K562 (cell line): ENCODE data around the gene BCAS1. TPM values are rescaled to one million over a fixed set of nuclear protein-coding genes. Genes with fewer than 3 reads are reported as not detected.

Experiments
- EGR1 ChIP-seq: fragments of 450-650 bp; conservative IDR thresholded peaks from 2 replicates; pipeline ENCODE4 v1.6.1; 2017; ENCODE audit warnings: mild to moderate bottlenecking
- ESRRA ChIP-seq: fragments of 450-650 bp; IDR thresholded peaks from 2 replicates; pipeline ENCODE4 v1.6.1; 2014; ENCODE audit warnings: low read depth, mild to moderate bottlenecking, moderate library complexity, borderline replicate concordance
- EWSR1 ChIP-seq: fragments of 450-650 bp; IDR thresholded peaks from 2 replicates; pipeline ENCODE4 v1.6.1; 2018; ENCODE audit warnings: borderline replicate concordance, mild to moderate bottlenecking, low read depth, moderate library complexity; ENCODE audit not compliant: partially characterized antibody
- GABPA ChIP-seq: fragments of 200-800 bp; sonication (Bioruptor generic); conservative IDR thresholded peaks from 2 replicates; pipeline ENCODE4 v1.6.1; 2016; ENCODE audit warnings: low read depth, missing genetic modification characterization, missing compliant biosample characterization
- HCFC1 ChIP-seq: IDR thresholded peaks from 2 replicates; pipeline ENCODE4 v1.6.1; 2012; ENCODE audit warnings: low read depth, low read length, improper control_type of control experiment
- KDM4B ChIP-seq, 2 experiments: fragments of 450-650 bp in 1 of 2; sonication (generic) in 1 of 2; IDR thresholded peaks; 2 replicates each; pipeline ENCODE4 v1.6.1; 2016 to 2017; ENCODE audit warnings: borderline replicate concordance in 2 of 2, antibody characterized with exemption in 1 of 2, low read depth in 1 of 2, mild to moderate bottlenecking in 1 of 2
- polyA plus RNA-seq, 8 experiments: library from polyadenylated mRNA; depleted of rRNA in 4 of 8; stranded (reverse) in 5 of 8; unstranded in 3 of 8; fragments of >200 nt; fragmentation: Nextera tagmentation in 2 of 8; fragmentation: Illumina TruSeq in 1 of 8; extraction: Ambion mirVana in 2 of 8; extraction: Trizol in 1 of 8; gene quantifications; 2 replicates each; pipeline versions ENCODE4 v1.2.1 to v1.2.3, GENCODE V29; 2011 to 2014; ENCODE audit warnings: inconsistent platforms in 1 of 8, missing spikeins in 1 of 8
- total RNA-seq, 7 experiments: library from RNA; depleted of rRNA in 6 of 7; stranded (reverse); fragments of >200 nt in 6 of 7; fragmentation: Illumina TruSeq in 2 of 7; extraction: Trizol in 2 of 7; gene quantifications; 2 replicates each; pipeline versions ENCODE4 v1.2.1 to v1.2.3, GENCODE V29; 2011 to 2021; ENCODE audit warnings: low replicate concordance in 1 of 7
- TF ChIP-seq, protein P1 (sequence below), 2 experiments: fragments of 450-650 bp in 1 of 2; sonication (generic) in 1 of 2; formaldehyde crosslinking in 1 of 2; IDR thresholded peaks; 2 replicates each; pipeline versions ENCODE4 v1.7.1 to v1.9.0; 2016 to 2022; ENCODE audit warnings: inconsistent platforms in 1 of 2, mild to moderate bottlenecking in 1 of 2, missing genetic modification reagents in 1 of 2
- TF ChIP-seq, protein P2 (sequence below), 2 experiments: fragments of 450-650 bp in 1 of 2; sonication (generic) in 1 of 2; formaldehyde crosslinking in 1 of 2; IDR thresholded peaks in 1 of 2; conservative IDR thresholded peaks in 1 of 2; 2 replicates each; pipeline versions ENCODE4 v1.6.1 to v1.8.1; 2016 to 2023; ENCODE audit warnings: mild to moderate bottlenecking in 2 of 2, moderate library complexity in 2 of 2, inconsistent platforms in 1 of 2, missing genetic modification reagents in 1 of 2
- TF ChIP-seq, protein P3 (sequence below): sonication (generic); formaldehyde crosslinking; IDR thresholded peaks from 2 replicates; pipeline ENCODE4 v1.8.0; 2022; ENCODE audit warnings: missing genetic modification reagents, mild to moderate bottlenecking, borderline replicate concordance
- TF ChIP-seq, protein P4 (sequence below): fragments of 250-450 bp; sonication (Bioruptor Pico); IDR thresholded peaks from 2 replicates; pipeline ENCODE4 v1.4.0; 2020; ENCODE audit warnings: borderline replicate concordance
- TF ChIP-seq, protein P5 (sequence below): sonication (generic); formaldehyde crosslinking; IDR thresholded peaks from 2 replicates; pipeline ENCODE4 v1.5.0; 2020; ENCODE audit warnings: missing genetic modification reagents

The BCAS1 gene
- total and polyA plus RNA-seq, 9 of the 15 experiments (the other 6 are each of a cell fraction or from before 2014, with no cell fraction given), result 0.18 to 2.3 (median 0.93) TPM

DNA sequence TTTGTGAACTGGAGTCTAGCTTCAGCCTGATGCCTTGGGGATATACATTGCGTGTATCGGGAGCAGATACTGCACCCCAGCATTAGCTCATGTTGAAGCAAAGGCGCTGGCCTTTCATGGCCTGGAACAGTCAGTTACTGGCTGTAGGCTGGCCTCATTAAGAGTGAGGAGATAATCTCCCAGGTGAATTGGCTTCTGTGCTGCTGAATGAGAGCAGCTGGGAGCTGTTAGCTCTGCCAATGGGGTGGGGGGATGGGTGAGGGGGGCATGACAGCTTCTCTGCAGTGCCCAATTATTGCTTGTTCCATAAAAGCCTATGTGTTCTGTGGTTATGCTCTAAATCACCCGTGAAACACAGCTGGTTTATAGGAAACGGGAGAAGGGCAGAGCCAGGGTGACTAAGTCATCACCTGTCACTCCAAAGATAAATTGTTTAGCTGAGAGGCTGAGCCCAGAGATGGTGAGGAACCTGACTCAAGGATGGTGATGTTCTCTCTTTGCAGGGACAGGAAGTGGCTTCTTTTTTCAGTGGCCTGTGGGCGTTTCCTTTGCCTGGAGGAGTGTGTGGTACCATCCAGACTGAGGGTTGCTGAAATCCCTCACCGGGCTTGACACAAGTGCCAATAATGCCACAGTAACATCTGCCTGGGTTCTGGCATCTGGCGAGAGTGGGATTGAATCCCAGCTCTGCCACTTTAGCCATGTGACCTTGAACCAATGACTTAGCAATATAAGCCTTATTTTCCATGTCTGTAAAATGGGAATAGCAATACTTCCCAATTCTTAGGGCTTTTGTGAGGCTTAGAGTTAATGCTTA is 170.8 kb downstream of the BCAS1 start (continued):
- TF ChIP-seq, protein P1, sequence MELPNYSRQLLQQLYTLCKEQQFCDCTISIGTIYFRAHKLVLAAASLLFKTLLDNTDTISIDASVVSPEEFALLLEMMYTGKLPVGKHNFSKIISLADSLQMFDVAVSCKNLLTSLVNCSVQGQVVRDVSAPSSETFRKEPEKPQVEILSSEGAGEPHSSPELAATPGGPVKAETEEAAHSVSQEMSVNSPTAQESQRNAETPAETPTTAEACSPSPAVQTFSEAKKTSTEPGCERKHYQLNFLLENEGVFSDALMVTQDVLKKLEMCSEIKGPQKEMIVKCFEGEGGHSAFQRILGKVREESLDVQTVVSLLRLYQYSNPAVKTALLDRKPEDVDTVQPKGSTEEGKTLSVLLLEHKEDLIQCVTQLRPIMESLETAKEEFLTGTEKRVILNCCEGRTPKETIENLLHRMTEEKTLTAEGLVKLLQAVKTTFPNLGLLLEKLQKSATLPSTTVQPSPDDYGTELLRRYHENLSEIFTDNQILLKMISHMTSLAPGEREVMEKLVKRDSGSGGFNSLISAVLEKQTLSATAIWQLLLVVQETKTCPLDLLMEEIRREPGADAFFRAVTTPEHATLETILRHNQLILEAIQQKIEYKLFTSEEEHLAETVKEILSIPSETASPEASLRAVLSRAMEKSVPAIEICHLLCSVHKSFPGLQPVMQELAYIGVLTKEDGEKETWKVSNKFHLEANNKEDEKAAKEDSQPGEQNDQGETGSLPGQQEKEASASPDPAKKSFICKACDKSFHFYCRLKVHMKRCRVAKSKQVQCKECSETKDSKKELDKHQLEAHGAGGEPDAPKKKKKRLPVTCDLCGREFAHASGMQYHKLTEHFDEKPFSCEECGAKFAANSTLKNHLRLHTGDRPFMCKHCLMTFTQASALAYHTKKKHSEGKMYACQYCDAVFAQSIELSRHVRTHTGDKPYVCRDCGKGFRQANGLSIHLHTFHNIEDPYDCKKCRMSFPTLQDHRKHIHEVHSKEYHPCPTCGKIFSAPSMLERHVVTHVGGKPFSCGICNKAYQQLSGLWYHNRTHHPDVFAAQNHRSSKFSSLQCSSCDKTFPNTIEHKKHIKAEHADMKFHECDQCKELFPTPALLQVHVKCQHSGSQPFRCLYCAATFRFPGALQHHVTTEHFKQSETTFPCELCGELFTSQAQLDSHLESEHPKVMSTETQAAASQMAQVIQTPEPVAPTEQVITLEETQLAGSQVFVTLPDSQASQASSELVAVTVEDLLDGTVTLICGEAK (IDR thresholded peaks at IDR 0.05), result 0 out of 2 replicates have a peak, but pooled peaks have one; percentile 25
- TF ChIP-seq, protein P1 (CRISPR knock-in tag; IDR thresholded peaks at IDR 0.05), result no peak
- TF ChIP-seq HCFC1 (no peak), KDM4B (IDR thresholded peaks at IDR 0.05; ENCODE audit: borderline replicate concordance in 2 of 2, low read depth in 1 of 2) (no peak), ESRRA (peak; percentile 91), GABPA (tag) (peak; percentile 76), EWSR1 (no peak), EGR1 (peak; percentile 51)
- TF ChIP-seq, protein P2, sequence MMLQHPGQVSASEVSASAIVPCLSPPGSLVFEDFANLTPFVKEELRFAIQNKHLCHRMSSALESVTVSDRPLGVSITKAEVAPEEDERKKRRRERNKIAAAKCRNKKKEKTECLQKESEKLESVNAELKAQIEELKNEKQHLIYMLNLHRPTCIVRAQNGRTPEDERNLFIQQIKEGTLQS (IDR thresholded peaks at IDR 0.05), result peak; percentile 67
- TF ChIP-seq, protein P2 (CRISPR knock-in tag; conservative IDR thresholded peaks at IDR 0.05), result no peak
- TF ChIP-seq, protein P3, sequence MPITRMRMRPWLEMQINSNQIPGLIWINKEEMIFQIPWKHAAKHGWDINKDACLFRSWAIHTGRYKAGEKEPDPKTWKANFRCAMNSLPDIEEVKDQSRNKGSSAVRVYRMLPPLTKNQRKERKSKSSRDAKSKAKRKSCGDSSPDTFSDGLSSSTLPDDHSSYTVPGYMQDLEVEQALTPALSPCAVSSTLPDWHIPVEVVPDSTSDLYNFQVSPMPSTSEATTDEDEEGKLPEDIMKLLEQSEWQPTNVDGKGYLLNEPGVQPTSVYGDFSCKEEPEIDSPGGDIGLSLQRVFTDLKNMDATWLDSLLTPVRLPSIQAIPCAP (CRISPR knock-in tag), result no peak
- TF ChIP-seq, protein P4, sequence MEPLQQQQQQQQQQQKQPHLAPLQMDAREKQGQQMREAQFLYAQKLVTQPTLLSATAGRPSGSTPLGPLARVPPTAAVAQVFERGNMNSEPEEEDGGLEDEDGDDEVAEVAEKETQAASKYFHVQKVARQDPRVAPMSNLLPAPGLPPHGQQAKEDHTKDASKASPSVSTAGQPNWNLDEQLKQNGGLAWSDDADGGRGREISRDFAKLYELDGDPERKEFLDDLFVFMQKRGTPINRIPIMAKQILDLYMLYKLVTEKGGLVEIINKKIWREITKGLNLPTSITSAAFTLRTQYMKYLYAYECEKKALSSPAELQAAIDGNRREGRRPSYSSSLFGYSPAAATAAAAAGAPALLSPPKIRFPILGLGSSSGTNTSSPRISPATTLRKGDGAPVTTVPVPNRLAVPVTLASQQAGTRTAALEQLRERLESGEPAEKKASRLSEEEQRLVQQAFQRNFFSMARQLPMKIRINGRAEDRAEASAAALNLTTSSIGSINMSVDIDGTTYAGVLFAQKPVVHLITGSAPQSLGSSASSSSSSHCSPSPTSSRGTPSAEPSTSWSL (CRISPR knock-in tag), result no peak
- TF ChIP-seq, protein P5, sequence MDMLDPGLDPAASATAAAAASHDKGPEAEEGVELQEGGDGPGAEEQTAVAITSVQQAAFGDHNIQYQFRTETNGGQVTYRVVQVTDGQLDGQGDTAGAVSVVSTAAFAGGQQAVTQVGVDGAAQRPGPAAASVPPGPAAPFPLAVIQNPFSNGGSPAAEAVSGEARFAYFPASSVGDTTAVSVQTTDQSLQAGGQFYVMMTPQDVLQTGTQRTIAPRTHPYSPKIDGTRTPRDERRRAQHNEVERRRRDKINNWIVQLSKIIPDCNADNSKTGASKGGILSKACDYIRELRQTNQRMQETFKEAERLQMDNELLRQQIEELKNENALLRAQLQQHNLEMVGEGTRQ (CRISPR knock-in tag), result no peak
